Pons (tissue), 1 donor: ENCODE results near the gene TROAP.
"Not testable (repeated sequence)": the region's sequence is repeated elsewhere in the genome, so short reads cannot be mapped to it uniquely, and the experiment has no call there.

Experiments
- DNase-seq: peaks from one replicate; pipeline ENCODE4 v3.0.0-alpha.2; 2016; ENCODE audit warnings: low spot score

TROAP gene

GRCh38 chr12:49330631-49331379, 7.8 kb downstream of the TROAP start:
- no peak for DNase-seq

- DNase-seq: peak; percentile 70
These were observed 8.5 kb downstream of the TROAP start for GRCh38 chr12:49331380-49332222.

- no peak for DNase-seq
These were observed 9.4 kb downstream of the TROAP start for GRCh38 chr12:49332441-49332861.

GRCh38 chr12:49332891-49333371, 9.9 kb downstream of the TROAP start:
- no peak for DNase-seq

GRCh38 chr12:49333778-49334177, 10.7 kb downstream of the TROAP start:
- not testable (repeated sequence) for DNase-seq

GRCh38 chr12:49334226-49334625, 11.2 kb downstream of the TROAP start:
- no peak for DNase-seq

GRCh38 chr12:49334681-49335080, 11.6 kb downstream of the TROAP start:
- DNase-seq: no peak

- no peak for DNase-seq
These were observed 12.3 kb downstream of the TROAP start for GRCh38 chr12:49335118-49335954.

GRCh38 chr12:49335955-49336644, 13.0 kb downstream of the TROAP start:
- no peak for DNase-seq

- peak; percentile 51 for DNase-seq
These were observed 13.9 kb downstream of the TROAP start, which contains the start of gene C1QL4 for GRCh38 chr12:49336645-49337584. Gene C1QL4, minus strand, starts transcription at chr12:49337188. Its CDS starts 711 bp downstream, at chr12:49336477.

GRCh38 chr12:49338830-49339463, 15.9 kb downstream of the TROAP start:
- DNase-seq: no peak

GRCh38 chr12:49339464-49339861, 16.4 kb downstream of the TROAP start:
- no peak for DNase-seq

GRCh38 chr12:49340095-49340870, 17.2 kb downstream of the TROAP start:
- DNase-seq: no peak

GRCh38 chr12:49340971-49341776, 18.1 kb downstream of the TROAP start:
- DNase-seq: no peak

- DNase-seq: no peak
These were observed 18.7 kb downstream of the TROAP start for GRCh38 chr12:49341777-49342065.

GRCh38 chr12:49342066-49342913, 19.2 kb downstream of the TROAP start:
- DNase-seq: peak; percentile 56
